HepG2 (cell line): ENCODE measurements around the gene UBC. TPM values are rescaled to one million over a fixed set of nuclear protein-coding genes. Genes with fewer than 3 reads are reported as not detected.

Experiments
- ATAC-seq: fragments of 200-7000 bp; cut with Tn5 transposase; 3 replicates; pipeline ENCODE4 v1.9.1; 2020; ENCODE audit warnings: mild to moderate bottlenecking, moderate library complexity
- BruUV-seq: library from RNA; stranded (reverse); fragments of 400-500 nt; replicated peaks from 2 replicates; lab custom pipeline; 2021; lab: Mats Ljungman, UMichigan
- CTCF ChIA-PET: fragments of 300-600 bp; formaldehyde crosslinking; extraction: SDS; loops from one replicate; lab custom pipeline; 2021; ENCODE audit warnings: low total read pairs, inconsistent platforms, low intra/inter-chr PET ratio; lab: Yijun Ruan, JAX
- POLR2A ChIA-PET: fragments of 350-600 bp; sonication (Branson Sonifier 250); formaldehyde crosslinking; loops from one replicate; lab custom pipeline; 2020; ENCODE audit warnings: antibody characterized with exemption, inconsistent platforms; lab: Yijun Ruan, JAX
- DNase-seq: peaks from one replicate; pipeline ENCODE4 v3.0.0-alpha.2; 2015; ENCODE audit warnings: low spot score
- FAIRE-seq: peaks from 3 replicates; lab custom pipeline; 2011; peaks lifted over from hg19 to GRCh38; lab: Jason Lieb, UNC
- H2AFZ ChIP-seq: one replicate; pipeline ENCODE4 v1.6.1; 2011; ENCODE audit warnings: low read length, inconsistent platforms
- H3K27ac ChIP-seq: fragments of 300-600 bp; 3 replicates; pipeline ENCODE4 v1.8.0; 2011; ENCODE audit warnings: mixed run types, mild to moderate bottlenecking, mixed read lengths, low read length, inconsistent platforms; ENCODE audit not compliant: insufficient read depth; ENCODE audit errors: extremely low read length
- H3K27me3 ChIP-seq, 2 experiments: fragments of 200-600 bp in 1 of 2; 2 replicates in 1 of 2; 3 replicates in 1 of 2; pipeline versions ENCODE4 v1.6.0 to v1.8.0; 2011; ENCODE audit warnings: low read length in 2 of 2, mild to moderate bottlenecking in 2 of 2, moderate library complexity in 2 of 2, inconsistent platforms in 1 of 2; ENCODE audit not compliant: insufficient read depth in 2 of 2, control insufficient read depth in 1 of 2
- H3K36me3 ChIP-seq, 2 experiments: fragments of 200-600 bp in 1 of 2; replicated peaks in 1 of 2; 2 replicates in 1 of 2; 3 replicates in 1 of 2; pipeline versions ENCODE4 v1.5.1 to v1.8.0; 2011; ENCODE audit warnings: low read length in 2 of 2, inconsistent platforms in 1 of 2; ENCODE audit not compliant: insufficient read depth in 2 of 2, control insufficient read depth in 1 of 2
- H3K4me1 ChIP-seq: 2 replicates; pipeline ENCODE4 v1.5.1; 2012; ENCODE audit warnings: low read length, inconsistent platforms; ENCODE audit not compliant: insufficient read depth
- H3K4me2 ChIP-seq: 2 replicates; pipeline ENCODE4 v1.6.0; 2011; ENCODE audit warnings: low read depth, low read length, inconsistent platforms
- H3K4me3 ChIP-seq, 3 experiments: fragments of 200-600 bp in 1 of 3; sonication (generic), shearing (Covaris generic) in 1 of 3; replicated peaks in 1 of 3; 2 replicates each; pipeline ENCODE4 v1.5.1; 2011 to 2016; ENCODE audit warnings: low read length in 3 of 3, inconsistent platforms in 2 of 3, low read depth in 2 of 3, mild to moderate bottlenecking in 2 of 3, control low read depth in 1 of 3, mixed read lengths in 1 of 3; ENCODE audit not compliant: insufficient read depth in 1 of 3
- H3K79me2 ChIP-seq: one replicate; pipeline ENCODE4 v1.6.1; 2011; ENCODE audit warnings: low read length, inconsistent platforms; ENCODE audit not compliant: insufficient read depth
- H3K9ac ChIP-seq: 2 replicates; pipeline ENCODE4 v1.6.0; 2011; ENCODE audit warnings: mild to moderate bottlenecking, low read depth, low read length, inconsistent platforms; ENCODE audit not compliant: insufficient read depth
- H3K9me3 ChIP-seq: 2 replicates; pipeline ENCODE4 v1.5.1; 2012; ENCODE audit warnings: mild to moderate bottlenecking, low read length
- H4K20me1 ChIP-seq: 2 replicates; pipeline ENCODE4 v1.6.0; 2011; ENCODE audit warnings: inconsistent platforms, mild to moderate bottlenecking, low read length, moderate library complexity; ENCODE audit not compliant: insufficient read depth
- FOXO4 ChIP-seq: sonication (generic); formaldehyde crosslinking; conservative IDR thresholded peaks from 2 replicates; pipeline ENCODE4 v1.8.1; 2023; ENCODE audit warnings: missing genetic modification reagents
- HNF1B ChIP-seq: sonication (generic); formaldehyde crosslinking; IDR thresholded peaks from 2 replicates; pipeline ENCODE4 v1.5.1; 2020; ENCODE audit warnings: mild to moderate bottlenecking, moderate library complexity, missing genetic modification reagents
- HOXA5 ChIP-seq: sonication (generic); formaldehyde crosslinking; IDR thresholded peaks from 2 replicates; pipeline ENCODE4 v1.4.0; 2020; ENCODE audit warnings: missing genetic modification reagents
- MAFK ChIP-seq, 2 experiments: IDR thresholded peaks in 1 of 2; conservative IDR thresholded peaks in 1 of 2; 2 replicates each; pipeline ENCODE4 v1.6.1; 2011; ENCODE audit warnings: improper control_type of control experiment in 2 of 2, low read length in 2 of 2
- MIER2 ChIP-seq: IDR thresholded peaks from 2 replicates; pipeline ENCODE4 v1.6.1; 2016; ENCODE audit warnings: missing biosample characterization, missing genetic modification reagents
- MIER3 ChIP-seq: IDR thresholded peaks from 2 replicates; pipeline ENCODE4 v1.6.1; 2016; ENCODE audit warnings: missing compliant biosample characterization, borderline replicate concordance
- MYC ChIP-seq: sonication (generic); formaldehyde crosslinking; IDR thresholded peaks from 2 replicates; pipeline ENCODE4 v1.9.0; 2021; ENCODE audit warnings: missing genetic modification reagents, borderline replicate concordance
- PAXIP1 ChIP-seq: sonication (generic); formaldehyde crosslinking; conservative IDR thresholded peaks from 2 replicates; pipeline ENCODE4 v1.4.0; 2020; ENCODE audit warnings: mild to moderate bottlenecking, missing genetic modification reagents, moderate library complexity
- SAFB2 ChIP-seq: sonication (generic); formaldehyde crosslinking; IDR thresholded peaks from 2 replicates; pipeline ENCODE4 v1.5.1; 2020; ENCODE audit warnings: missing genetic modification reagents, low read depth, mild to moderate bottlenecking, borderline replicate concordance
- SAP130 ChIP-seq: IDR thresholded peaks from 2 replicates; pipeline ENCODE4 v1.6.1; 2016; ENCODE audit warnings: low read depth
- SP5 ChIP-seq: IDR thresholded peaks from 2 replicates; pipeline ENCODE4 v1.6.1; 2016; ENCODE audit warnings: low read depth, borderline replicate concordance
- SRSF1 ChIP-seq: fragments of 200-400 bp; formaldehyde crosslinking; optimal IDR thresholded peaks from 2 replicates; pipeline ENCODE3; 2017; ENCODE audit warnings: mild to moderate bottlenecking, low read depth, low read length, moderate library complexity
- XRCC5 ChIP-seq: fragments of 200-400 bp; formaldehyde crosslinking; optimal IDR thresholded peaks from 2 replicates; pipeline ENCODE3; 2017; ENCODE audit warnings: mild to moderate bottlenecking, low read length
- ZBTB25 ChIP-seq: IDR thresholded peaks from 2 replicates; pipeline ENCODE4 v1.6.1; 2018; ENCODE audit warnings: missing genetic modification reagents
- ZNF431 ChIP-seq: sonication (generic); formaldehyde crosslinking; IDR thresholded peaks from 2 replicates; pipeline ENCODE4 v1.9.0; 2022; ENCODE audit warnings: missing genetic modification reagents, low read depth, mild to moderate bottlenecking, borderline replicate concordance
- WGBS: methylation state at CpG from one replicate; pipeline ENCODE4 v1.1.6; 2017; ENCODE audit warnings: low lambda C conversion rate; 5-methylcytosine and 5-hydroxymethylcytosine counted together
- in situ Hi-C: cut with HindIII; loops from 2 replicates; pipeline ENCODE4 v1.10.0; 2017; ENCODE audit warnings: low pct_unique_long_range_greater_than_20kb; ENCODE audit not compliant: extremely low pct_ligation_motif_present
- intact Hi-C: fragments of 100-400 bp; cut with micrococcal nuclease; formaldehyde crosslinking; loops from one replicate; pipeline ENCODE4 v1.10.0; 2022; ENCODE audit not compliant: unreplicated experiment
- polyA plus RNA-seq, 8 experiments: library from polyadenylated mRNA; depleted of rRNA in 3 of 8; stranded (reverse) in 7 of 8; unstranded in 1 of 8; fragments of >200 nt; fragmentation: Illumina TruSeq in 4 of 8; extraction: Trizol in 4 of 8; gene quantifications; 2 replicates each; pipeline versions ENCODE4 v1.2.1 to v1.2.3, GENCODE V29; 2011 to 2016; ENCODE audit warnings: low read depth in 4 of 8, missing spikeins in 1 of 8, mixed read lengths in 1 of 8; ENCODE audit not compliant: insufficient read depth in 1 of 8
- total RNA-seq, 5 experiments: library from RNA; depleted of rRNA; stranded (reverse); fragments of >200 nt; fragmentation: Illumina TruSeq; extraction: Trizol; gene quantifications; 2 replicates each; pipeline ENCODE4 v1.2.3, GENCODE V29; 2016; ENCODE audit warnings: low read depth in 1 of 5

Gene UBC
- total and polyA plus RNA-seq, 2 of the 13 experiments (the other 11 are each of a cell fraction or from before 2014, with no cell fraction given): 805 to 1,432 TPM

- no peaks in the 10 kb centered on the region for H4K20me1 ChIP-seq
- H3K79me2 ChIP-seq: no peaks in the 10 kb centered on the region
- under 1% methylated on average over 16 of the region's 16 CpGs for WGBS
- peak overlapping the region; percentile 62 to 99 (median 73) for H3K4me3 ChIP-seq
- ATAC-seq: peak; percentile 13
- ChIA-PET POLR2A (interaction anchor here (1.2 to 12.4 kb wide), 5 partner anchors 5 to 73 kb away, joined by 3 to 199 read pairs (median 4); partner anchors contain the start of gene UBC), CTCF (no interaction called here)
- H3K36me3 ChIP-seq: no peaks in the 10 kb centered on the region
- H3K9me3 ChIP-seq: no peaks in the 10 kb centered on the region
- peak overlapping the region; percentile 87 for H2AFZ ChIP-seq
- peak overlapping the region; percentile 97 for H3K4me2 ChIP-seq
- intact Hi-C loops: no loop called here
- BruUV-seq: no TSS peak
- peak overlapping the region; percentile 59 for H3K9ac ChIP-seq
- peak overlapping the region; percentile 100 for H3K27ac ChIP-seq
- peak; percentile 65 for DNase-seq
- no peak for FAIRE-seq
- in situ Hi-C loops: no loop called here
- no peaks in the 10 kb centered on the region for H3K27me3 ChIP-seq
- peaks cover 55% of the 10 kb centered on the region for H3K4me1 ChIP-seq
- TF ChIP-seq SAFB2 (peak; percentile 27; the same call in 1 of the 2 replicates), FOXO4 (CRISPR knock-in tag) (no peak), ZNF431 (CRISPR knock-in tag) (peak; percentile 40; the same call in 1 of the 2 replicates), MYC (CRISPR knock-in tag) (0 out of 2 replicates have a peak, but pooled peaks have one; percentile 35), MIER2 (CRISPR knock-in tag) (peak; percentile 17; the same call in 1 of the 2 replicates), MIER3 (CRISPR knock-in tag) (peak; percentile 15; the same call in 1 of the 2 replicates), ZBTB25 (CRISPR knock-in tag) (peak; percentile 58; the same call in 1 of the 2 replicates), MAFK (conservative IDR thresholded peaks at IDR 0.05 in 1 of 2, IDR thresholded peaks at IDR 0.05 in 1 of 2; ENCODE audit: low read length in 2 of 2) (no peak), SRSF1 (no peak), XRCC5 (no peak), HNF1B (CRISPR knock-in tag) (peak; percentile 71), HOXA5 (CRISPR knock-in tag) (0 out of 2 replicates have a peak, but pooled peaks have one; percentile 41), SP5 (0 out of 2 replicates have a peak, but pooled peaks have one; percentile 22), SAP130 (CRISPR knock-in tag) (peak; percentile 47), PAXIP1 (peak; percentile 41; the same call in 1 of the 2 replicates)
Measured at GRCh38 chr12:124921200-124922031, 7.0 kb upstream of the UBC start.
